Neural cell (in vitro differentiated cells): ENCODE measurements around the gene C2orf42. TPM values are rescaled to one million over a fixed set of nuclear protein-coding genes. Genes with fewer than 3 reads are reported as not detected.
"Not testable (repeated sequence)": the region's sequence is repeated elsewhere in the genome, so short reads cannot be mapped to it uniquely, and the experiment has no call there.

ENCODE experiments used
- H2AFZ ChIP-seq: fragments of 200-600, 300-800 bp; sonication (generic), shearing (Covaris generic); 2 replicates; pipeline ENCODE4 v1.6.0; 2014; ENCODE audit warnings: low read depth, mild to moderate bottlenecking, antibody characterized with exemption, low read length, moderate library complexity
- H3F3A ChIP-seq: fragments of 200-600 bp; shearing (Covaris generic); 2 replicates; pipeline ENCODE4 v1.6.1; 2016; ENCODE audit warnings: mild to moderate bottlenecking, moderate library complexity, mixed read lengths, antibody characterized with exemption, low read length; ENCODE audit not compliant: insufficient read depth, poor library complexity, severe bottlenecking
- H3K27ac ChIP-seq: fragments of 200-600, 300-800 bp; sonication (generic), shearing (Covaris generic); 2 replicates; pipeline ENCODE4 v1.5.1; 2014; ENCODE audit warnings: mild to moderate bottlenecking, low read length, moderate library complexity
- H3K27me3 ChIP-seq: fragments of 300-800, 200-600 bp; sonication (generic), shearing (Covaris generic); 2 replicates; pipeline ENCODE4 v1.6.0; 2014; ENCODE audit warnings: mild to moderate bottlenecking, low read depth, low read length, moderate library complexity; ENCODE audit not compliant: insufficient read depth
- H3K36me3 ChIP-seq: fragments of 300-800, 200-600 bp; sonication (generic), shearing (Covaris generic); 2 replicates; pipeline ENCODE4 v1.5.1; 2014; ENCODE audit warnings: mild to moderate bottlenecking, antibody characterized with exemption, low read length, moderate library complexity; ENCODE audit not compliant: insufficient read depth
- H3K4me2 ChIP-seq: fragments of 300-800, 200-600 bp; sonication (generic), shearing (Covaris generic); 2 replicates; pipeline ENCODE4 v1.6.0; 2014; ENCODE audit warnings: mild to moderate bottlenecking, low read length
- H3K4me3 ChIP-seq: fragments of 300-800, 200-600 bp; sonication (generic), shearing (Covaris generic); 2 replicates; pipeline ENCODE4 v1.5.1; 2014; ENCODE audit warnings: mild to moderate bottlenecking, low read length, moderate library complexity
- H3K79me2 ChIP-seq: fragments of 200-600 bp; shearing (Covaris generic); replicated peaks from 2 replicates; pipeline ENCODE4 v1.6.0; 2014; ENCODE audit warnings: mild to moderate bottlenecking, low read length, moderate library complexity; ENCODE audit not compliant: insufficient read depth
- H3K9ac ChIP-seq: fragments of 300-800, 200-600 bp; sonication (generic), shearing (Covaris generic); 2 replicates; pipeline ENCODE4 v1.6.1; 2016; ENCODE audit warnings: mild to moderate bottlenecking, low read length, mixed read lengths
- H3K9me2 ChIP-seq: fragments of 200-600 bp; shearing (Covaris generic); 2 replicates; pipeline ENCODE4 v1.6.1; 2016; ENCODE audit warnings: mild to moderate bottlenecking, low read length, mixed read lengths; ENCODE audit not compliant: insufficient read depth
- H3K9me3 ChIP-seq: fragments of 200-600, 300-800 bp; sonication (generic), shearing (Covaris generic); 2 replicates; pipeline ENCODE4 v1.6.1; 2016; ENCODE audit warnings: mild to moderate bottlenecking, mixed run types, low read length, moderate library complexity, mixed read lengths
- H4K20me1 ChIP-seq: fragments of 200-600 bp; shearing (Covaris generic); 2 replicates; pipeline ENCODE4 v1.6.1; 2016; ENCODE audit warnings: mild to moderate bottlenecking, mixed run types; ENCODE audit not compliant: insufficient read depth
- EP300 ChIP-seq: fragments of 450-650 bp; conservative IDR thresholded peaks from 2 replicates; pipeline ENCODE4 v1.6.1; 2014; ENCODE audit warnings: antibody characterized with exemption, mild to moderate bottlenecking, moderate library complexity; ENCODE audit not compliant: poor library complexity, severe bottlenecking
- EZH2 ChIP-seq: fragments of 200-600, 300-800 bp; shearing (Covaris generic), sonication (generic); IDR thresholded peaks from 2 replicates; pipeline ENCODE4 v1.6.1; 2014; ENCODE audit warnings: antibody characterized with exemption, low read length, borderline replicate concordance, mild to moderate bottlenecking; ENCODE audit not compliant: insufficient read depth, poor library complexity, severe bottlenecking
- MXI1 ChIP-seq: fragments of 450-650 bp; conservative IDR thresholded peaks from 2 replicates; pipeline ENCODE4 v1.6.1; 2014; ENCODE audit warnings: antibody characterized with exemption, mild to moderate bottlenecking; ENCODE audit not compliant: poor library complexity, severe bottlenecking
- POLR2AphosphoS5 ChIP-seq: IDR thresholded peaks from 2 replicates; pipeline ENCODE4 v1.6.1; 2012
- RAD21 ChIP-seq: fragments of 450-650 bp; conservative IDR thresholded peaks from 2 replicates; pipeline ENCODE4 v1.6.1; 2014; ENCODE audit warnings: antibody characterized with exemption, mild to moderate bottlenecking, moderate library complexity
- SMC3 ChIP-seq: fragments of 450-650 bp; conservative IDR thresholded peaks from 2 replicates; pipeline ENCODE4 v1.6.1; 2014; ENCODE audit warnings: antibody characterized with exemption, mild to moderate bottlenecking, moderate library complexity; ENCODE audit not compliant: poor library complexity
- TAF1 ChIP-seq: IDR thresholded peaks from 2 replicates; pipeline ENCODE4 v1.6.1; 2012; ENCODE audit warnings: low read depth
- polyA plus RNA-seq: library from polyadenylated mRNA; depleted of rRNA; stranded (reverse); fragments of >200 nt; gene quantifications from 2 replicates; pipeline ENCODE4 v1.2.3, GENCODE V29; 2014
- TF ChIP-seq, protein P1 (sequence below): fragments of 450-650 bp; IDR thresholded peaks from 2 replicates; pipeline ENCODE4 v1.5.1; 2014; ENCODE audit warnings: antibody characterized with exemption, mild to moderate bottlenecking, moderate library complexity; ENCODE audit not compliant: poor library complexity, severe bottlenecking
- TF ChIP-seq, protein P2 (sequence below): IDR thresholded peaks from 2 replicates; pipeline ENCODE4 v1.6.1; 2012; ENCODE audit warnings: borderline replicate concordance

The C2orf42 gene
- polyA plus RNA-seq, 1 donor from 2014 or later = 14.4 TPM

DNA sequence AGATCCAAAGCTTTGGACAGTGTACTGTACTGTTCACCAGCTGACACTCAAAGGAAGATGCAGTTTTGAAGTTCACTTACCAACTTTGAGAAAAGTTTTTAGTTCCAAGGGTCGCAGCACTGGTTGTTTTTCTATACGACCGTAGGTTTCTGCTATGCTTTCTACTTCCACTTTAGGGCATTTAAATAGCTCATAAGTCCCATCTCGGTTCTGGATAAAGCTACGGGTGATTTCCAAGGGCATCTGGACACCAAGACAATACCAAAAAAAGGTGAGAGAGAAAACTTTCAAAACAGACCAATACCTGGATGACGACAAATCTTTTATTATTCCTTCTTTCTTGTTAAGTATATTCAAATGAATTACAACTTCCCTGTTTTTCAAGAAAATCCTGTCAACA, 30.3 kb downstream of the C2orf42 start:
- Histone ChIP-seq H3K9me2 (no peaks in the 10 kb centered on the region), H4K20me1 (no peaks in the 10 kb centered on the region), H3K9ac (no peak overlapping the region), H3K79me2 (no peaks in the 10 kb centered on the region), H3K4me3 (no peak overlapping the region), H3K27me3 (no peaks in the 10 kb centered on the region), H3K9me3 (no peaks in the 10 kb centered on the region), H2AFZ (no peak overlapping the region), H3K36me3 (no peaks in the 10 kb centered on the region), H3K27ac (no peak overlapping the region), H3F3A (no peaks in the 10 kb centered on the region), H3K4me2 (no peak overlapping the region)
- TF ChIP-seq, protein P1, sequence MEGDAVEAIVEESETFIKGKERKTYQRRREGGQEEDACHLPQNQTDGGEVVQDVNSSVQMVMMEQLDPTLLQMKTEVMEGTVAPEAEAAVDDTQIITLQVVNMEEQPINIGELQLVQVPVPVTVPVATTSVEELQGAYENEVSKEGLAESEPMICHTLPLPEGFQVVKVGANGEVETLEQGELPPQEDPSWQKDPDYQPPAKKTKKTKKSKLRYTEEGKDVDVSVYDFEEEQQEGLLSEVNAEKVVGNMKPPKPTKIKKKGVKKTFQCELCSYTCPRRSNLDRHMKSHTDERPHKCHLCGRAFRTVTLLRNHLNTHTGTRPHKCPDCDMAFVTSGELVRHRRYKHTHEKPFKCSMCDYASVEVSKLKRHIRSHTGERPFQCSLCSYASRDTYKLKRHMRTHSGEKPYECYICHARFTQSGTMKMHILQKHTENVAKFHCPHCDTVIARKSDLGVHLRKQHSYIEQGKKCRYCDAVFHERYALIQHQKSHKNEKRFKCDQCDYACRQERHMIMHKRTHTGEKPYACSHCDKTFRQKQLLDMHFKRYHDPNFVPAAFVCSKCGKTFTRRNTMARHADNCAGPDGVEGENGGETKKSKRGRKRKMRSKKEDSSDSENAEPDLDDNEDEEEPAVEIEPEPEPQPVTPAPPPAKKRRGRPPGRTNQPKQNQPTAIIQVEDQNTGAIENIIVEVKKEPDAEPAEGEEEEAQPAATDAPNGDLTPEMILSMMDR = no peak
- TF ChIP-seq EZH2 = no peak
- TF ChIP-seq, protein P2, sequence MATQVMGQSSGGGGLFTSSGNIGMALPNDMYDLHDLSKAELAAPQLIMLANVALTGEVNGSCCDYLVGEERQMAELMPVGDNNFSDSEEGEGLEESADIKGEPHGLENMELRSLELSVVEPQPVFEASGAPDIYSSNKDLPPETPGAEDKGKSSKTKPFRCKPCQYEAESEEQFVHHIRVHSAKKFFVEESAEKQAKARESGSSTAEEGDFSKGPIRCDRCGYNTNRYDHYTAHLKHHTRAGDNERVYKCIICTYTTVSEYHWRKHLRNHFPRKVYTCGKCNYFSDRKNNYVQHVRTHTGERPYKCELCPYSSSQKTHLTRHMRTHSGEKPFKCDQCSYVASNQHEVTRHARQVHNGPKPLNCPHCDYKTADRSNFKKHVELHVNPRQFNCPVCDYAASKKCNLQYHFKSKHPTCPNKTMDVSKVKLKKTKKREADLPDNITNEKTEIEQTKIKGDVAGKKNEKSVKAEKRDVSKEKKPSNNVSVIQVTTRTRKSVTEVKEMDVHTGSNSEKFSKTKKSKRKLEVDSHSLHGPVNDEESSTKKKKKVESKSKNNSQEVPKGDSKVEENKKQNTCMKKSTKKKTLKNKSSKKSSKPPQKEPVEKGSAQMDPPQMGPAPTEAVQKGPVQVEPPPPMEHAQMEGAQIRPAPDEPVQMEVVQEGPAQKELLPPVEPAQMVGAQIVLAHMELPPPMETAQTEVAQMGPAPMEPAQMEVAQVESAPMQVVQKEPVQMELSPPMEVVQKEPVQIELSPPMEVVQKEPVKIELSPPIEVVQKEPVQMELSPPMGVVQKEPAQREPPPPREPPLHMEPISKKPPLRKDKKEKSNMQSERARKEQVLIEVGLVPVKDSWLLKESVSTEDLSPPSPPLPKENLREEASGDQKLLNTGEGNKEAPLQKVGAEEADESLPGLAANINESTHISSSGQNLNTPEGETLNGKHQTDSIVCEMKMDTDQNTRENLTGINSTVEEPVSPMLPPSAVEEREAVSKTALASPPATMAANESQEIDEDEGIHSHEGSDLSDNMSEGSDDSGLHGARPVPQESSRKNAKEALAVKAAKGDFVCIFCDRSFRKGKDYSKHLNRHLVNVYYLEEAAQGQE = no peak
- TF ChIP-seq POLR2AphosphoS5 = no peak
- no peak for TF ChIP-seq RAD21
- TF ChIP-seq EP300 = no peak
- TF ChIP-seq SMC3 = no peak
- TF ChIP-seq TAF1 = no peak
- no peak for TF ChIP-seq MXI1

DNA sequence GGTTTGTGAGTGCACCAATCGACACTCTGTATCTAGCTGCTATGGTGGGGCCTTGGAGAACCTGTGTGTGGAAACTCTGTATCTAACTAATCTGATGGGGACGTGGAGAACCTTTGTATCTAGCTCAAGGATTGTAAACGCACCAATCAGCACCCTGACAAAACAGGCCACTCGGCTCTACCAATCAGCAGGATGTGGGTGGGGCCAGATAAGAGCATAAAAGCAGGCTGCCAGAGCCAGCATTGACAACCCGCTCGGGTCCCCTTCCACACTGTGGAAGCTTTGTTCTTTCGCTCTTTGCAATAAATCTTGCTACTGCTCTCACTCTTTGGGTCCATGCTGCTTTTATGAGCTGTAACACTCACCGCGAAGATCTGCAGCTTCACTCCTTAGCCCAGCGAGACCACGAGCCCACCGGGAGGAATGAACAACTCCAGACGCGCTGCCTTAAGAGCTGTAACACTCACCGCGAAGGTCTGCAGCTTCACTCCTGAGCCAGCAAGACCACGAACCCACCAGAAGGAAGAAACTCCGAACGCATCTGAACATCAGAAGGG, 41.6 kb downstream of the C2orf42 start:
- H3K27ac ChIP-seq, H3K9ac ChIP-seq, H2AFZ ChIP-seq, H3K79me2 ChIP-seq, H3K27me3 ChIP-seq, H3K9me3 ChIP-seq, H3F3A ChIP-seq, H3K36me3 ChIP-seq, H3K4me2 ChIP-seq, H4K20me1 ChIP-seq, H3K9me2 ChIP-seq, H3K4me3 ChIP-seq: not testable (repeated sequence)

DNA sequence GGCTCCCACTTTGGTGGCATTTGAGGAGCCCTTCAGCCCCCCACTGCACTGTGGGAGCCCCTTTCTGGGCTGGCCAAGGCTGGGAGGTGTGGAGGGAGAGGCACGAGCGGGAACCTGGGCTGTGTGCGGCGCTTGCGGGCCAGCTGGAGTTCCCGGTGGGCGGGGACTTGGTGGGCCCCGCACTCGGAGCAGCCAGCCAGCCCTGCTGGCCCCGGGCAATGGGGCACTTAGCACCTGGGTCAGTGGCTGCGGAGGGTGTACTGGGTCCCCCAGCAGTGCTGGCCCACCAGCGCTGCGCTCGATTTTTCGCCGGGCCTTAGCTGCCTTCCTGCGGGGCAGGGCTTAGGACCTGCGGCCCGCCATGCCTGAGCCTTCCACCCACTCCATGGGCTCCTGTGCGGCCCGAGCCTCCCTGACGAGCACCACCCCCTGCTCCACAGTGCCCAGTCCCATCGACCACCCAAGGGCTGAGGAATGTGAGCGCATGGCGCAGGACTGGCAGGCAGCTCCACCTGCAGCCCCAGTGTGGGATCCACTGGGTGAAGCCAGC, 42.5 kb downstream of the C2orf42 start:
- H3K4me3 ChIP-seq, H3K9me2 ChIP-seq, H3K36me3 ChIP-seq, H3K9ac ChIP-seq, H3K27ac ChIP-seq, H3K27me3 ChIP-seq, H4K20me1 ChIP-seq, H2AFZ ChIP-seq, H3K4me2 ChIP-seq, H3F3A ChIP-seq, H3K79me2 ChIP-seq, H3K9me3 ChIP-seq: not testable (repeated sequence)
